Stimulated activated CD8-positive, alpha-beta memory T cell treated with anti-CD3 and anti-CD28 coated beads, Interleukin-2, amount 100 ng/mL, for 48 hours (primary cell): ENCODE measurements around the gene OR5K1.
A peak's percentile ranks its signal among the peaks of the same experiment; 100 is the strongest.

Source experiments
- DNase-seq, 2 donors: peaks; one replicate each; pipeline ENCODE4 v3.0.0-alpha.2; 2020; ENCODE audit warnings: low read depth in 2 of 2

OR5K1 gene

GRCh38 chr3:98514948-98515347 lies 51.9 kb downstream of the OR5K1 start:
- DNase-seq = no peak

- no peak for DNase-seq
These were observed 55.8 kb downstream of the OR5K1 start for GRCh38 chr3:98518816-98519215.

GRCh38 chr3:98519351-98519750 lies 56.4 kb downstream of the OR5K1 start:
- DNase-seq = no peak

GRCh38 chr3:98521897-98522543 lies 59.0 kb downstream of the OR5K1 start:
- DNase-seq = peak; percentile 23 to 33
